Measurements from ENCODE around the gene CDC45.
"Not testable (repeated sequence)": the region's sequence is repeated elsewhere in the genome, so short reads cannot be mapped to it uniquely, and the experiment has no call there.

Gene CDC45

GRCh38 chr22:19530751-19531150 lies 51.0 kb downstream of the CDC45 start:
- no peak for DNase-seq (ENCODE audit: low spot score)

DNA sequence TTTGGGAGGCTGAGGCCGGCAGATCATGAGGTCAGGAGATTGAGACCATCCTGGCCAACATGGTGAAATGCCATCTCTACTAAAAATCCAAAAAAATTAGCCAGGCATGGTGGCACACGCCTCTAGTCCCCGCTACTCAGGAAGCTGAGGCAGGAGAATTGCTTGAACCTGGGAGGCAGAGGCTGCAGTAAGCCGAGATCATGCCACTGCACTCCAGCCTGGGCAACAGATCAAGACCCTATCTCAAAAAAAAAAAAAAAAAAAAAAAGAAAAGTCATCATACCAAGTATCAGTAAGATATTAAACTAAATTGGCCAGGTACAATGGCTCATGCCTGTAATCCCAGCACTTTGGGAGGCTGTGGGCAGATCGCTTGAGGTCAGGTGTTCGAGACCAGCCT lies 51.6 kb downstream of the CDC45 start:
- not testable (repeated sequence) for DNase-seq (ENCODE audit: low spot score)

DNA sequence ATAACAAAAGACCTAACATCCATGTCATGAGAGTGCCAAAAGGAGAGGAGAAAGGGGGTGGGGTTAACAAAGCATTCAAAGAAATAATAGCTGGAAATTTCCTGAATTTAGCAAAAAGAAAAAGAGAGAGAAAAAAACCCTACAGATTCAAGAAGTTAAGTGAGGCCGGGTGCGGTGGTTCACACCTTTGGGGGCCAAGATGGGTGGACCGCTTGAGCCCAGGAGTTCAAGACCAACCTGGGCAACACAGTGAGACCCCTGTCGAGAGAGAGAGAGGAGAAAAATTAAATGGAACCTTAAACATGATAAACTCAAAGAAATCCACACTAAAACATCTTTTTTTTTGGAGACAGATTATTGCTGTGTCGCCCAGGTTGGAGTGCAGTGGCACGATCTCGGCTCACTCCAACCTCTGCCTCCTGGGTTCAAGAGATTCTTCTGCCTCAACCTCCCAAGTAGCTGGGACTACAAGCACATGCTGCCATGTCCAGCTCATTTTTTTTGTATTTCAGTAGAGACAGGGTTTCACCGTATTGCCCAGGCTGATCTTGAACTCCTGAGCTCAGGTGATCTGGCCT lies 53.4 kb downstream of the CDC45 start:
- no peak for DNase-seq (ENCODE audit: low spot score)

- DNase-seq (ENCODE audit: low spot score) = no peak
Observed at GRCh38 chr22:19533857-19534256, 54.1 kb downstream of the CDC45 start.

GRCh38 chr22:19535001-19535400 lies 55.3 kb downstream of the CDC45 start:
- DNase-seq (ENCODE audit: low spot score) = no peak

DNA sequence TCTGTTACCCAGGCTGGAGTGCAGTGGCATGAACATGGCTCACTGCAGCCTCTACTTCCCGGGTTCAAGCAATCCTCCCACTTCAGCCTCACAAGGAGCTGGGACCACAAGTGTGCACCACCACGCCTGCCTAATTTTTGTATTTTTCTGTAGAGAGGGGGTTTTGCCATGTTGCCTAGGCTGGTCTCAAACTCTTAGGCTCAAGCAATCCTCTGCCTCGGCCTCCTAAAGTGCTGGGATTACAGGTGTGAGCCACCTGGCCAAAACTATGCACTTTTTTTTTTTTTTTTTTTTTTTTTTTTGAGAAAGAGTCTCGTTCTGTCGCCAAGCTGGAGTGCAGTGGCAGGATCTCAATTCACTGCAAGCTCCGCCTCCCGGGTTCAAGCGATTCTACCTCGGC lies 56.8 kb downstream of the CDC45 start:
- DNase-seq (ENCODE audit: low spot score) = no peak

GRCh38 chr22:19537941-19538488 lies 58.3 kb downstream of the CDC45 start:
- no peak for DNase-seq (ENCODE audit: low spot score)

- DNase-seq (ENCODE audit: low spot score) = no peak
Observed at GRCh38 chr22:19540394-19540793, 60.7 kb downstream of the CDC45 start.

DNA sequence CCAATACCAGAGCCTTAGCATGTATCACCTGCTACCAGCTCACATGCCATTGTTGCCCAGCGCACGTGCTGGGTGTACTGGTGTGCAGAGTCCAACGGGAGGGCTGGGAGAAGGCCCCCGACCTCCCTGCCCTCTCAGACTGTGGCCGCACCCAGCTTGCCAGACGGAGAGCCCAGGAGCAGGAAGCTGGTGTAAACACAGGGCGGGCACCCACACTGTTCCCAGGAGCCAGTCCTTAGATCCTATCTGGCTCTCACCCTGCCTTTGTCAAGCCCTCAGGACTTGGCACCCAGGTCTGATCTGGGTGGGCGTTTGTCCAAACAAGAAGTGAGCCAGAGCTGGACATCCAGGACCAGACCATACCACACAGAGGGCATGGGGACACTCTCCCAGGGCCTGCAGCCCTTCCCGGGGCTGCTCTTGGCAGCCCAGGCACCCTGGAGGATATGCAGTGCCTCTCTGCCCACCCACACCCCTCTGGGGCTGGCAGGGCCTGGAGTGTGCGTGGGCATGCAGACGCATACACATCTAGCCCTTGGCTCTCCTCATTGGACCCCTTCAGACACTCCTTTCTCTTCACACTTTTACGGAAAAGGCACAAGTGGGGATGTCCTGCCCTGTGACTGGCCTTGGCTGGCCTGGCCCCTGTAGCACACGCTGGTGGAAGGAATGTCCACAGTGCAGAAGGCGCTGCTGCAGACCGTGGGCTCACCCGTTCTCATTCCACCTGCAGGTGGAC lies 64.4 kb downstream of the CDC45 start:
- DNase-seq (ENCODE audit: low spot score) = no peak

- DNase-seq (ENCODE audit: low spot score) = no peak
Observed at GRCh38 chr22:19545935-19546207, 66.2 kb downstream of the CDC45 start.

- no peak for DNase-seq (ENCODE audit: low spot score)
Observed at GRCh38 chr22:19546680-19547079, 67.0 kb downstream of the CDC45 start.

DNA sequence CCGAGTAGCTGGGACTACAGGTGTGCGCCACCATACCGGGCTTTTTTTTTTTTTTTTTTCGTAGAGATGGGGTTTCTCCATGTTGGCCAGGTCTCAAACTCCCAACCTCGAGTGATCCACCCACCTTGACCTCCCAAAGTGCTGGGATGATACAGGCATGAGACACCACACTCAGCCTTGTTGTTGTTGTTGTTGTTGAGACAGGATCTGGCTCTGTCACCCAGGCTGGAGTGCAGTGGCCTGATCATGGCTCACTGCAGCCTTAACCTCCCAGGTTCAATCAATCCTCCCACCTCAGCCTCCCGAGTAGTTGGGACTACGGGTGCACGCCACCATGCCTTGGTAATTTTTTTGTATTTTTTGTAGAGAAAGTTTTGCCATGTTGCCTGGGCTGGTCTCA lies 67.9 kb downstream of the CDC45 start:
- no peak for DNase-seq (ENCODE audit: low spot score)

DNA sequence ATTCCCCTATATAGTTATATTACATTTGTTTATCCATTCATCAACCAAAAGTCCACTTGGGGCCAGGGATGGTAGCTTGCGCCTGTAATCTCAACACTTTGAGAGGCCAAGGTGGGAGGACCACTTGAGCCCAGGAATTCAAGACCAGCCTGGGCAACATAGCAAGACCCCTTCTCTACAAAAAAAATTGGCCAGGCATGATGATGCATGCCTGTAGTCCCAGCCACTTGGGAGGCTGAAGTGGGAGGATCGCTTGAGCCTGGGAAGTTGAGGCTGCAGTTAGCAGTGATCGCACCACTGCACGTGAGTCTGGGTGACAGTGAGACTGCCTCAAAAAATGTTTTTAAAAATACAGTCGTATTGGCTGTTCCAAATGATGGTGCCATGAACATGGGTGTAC lies 68.7 kb downstream of the CDC45 start:
- DNase-seq (ENCODE audit: low spot score) = not testable (repeated sequence)

GRCh38 chr22:19548964-19549363 lies 69.2 kb downstream of the CDC45 start:
- DNase-seq (ENCODE audit: low spot score) = no peak

DNA sequence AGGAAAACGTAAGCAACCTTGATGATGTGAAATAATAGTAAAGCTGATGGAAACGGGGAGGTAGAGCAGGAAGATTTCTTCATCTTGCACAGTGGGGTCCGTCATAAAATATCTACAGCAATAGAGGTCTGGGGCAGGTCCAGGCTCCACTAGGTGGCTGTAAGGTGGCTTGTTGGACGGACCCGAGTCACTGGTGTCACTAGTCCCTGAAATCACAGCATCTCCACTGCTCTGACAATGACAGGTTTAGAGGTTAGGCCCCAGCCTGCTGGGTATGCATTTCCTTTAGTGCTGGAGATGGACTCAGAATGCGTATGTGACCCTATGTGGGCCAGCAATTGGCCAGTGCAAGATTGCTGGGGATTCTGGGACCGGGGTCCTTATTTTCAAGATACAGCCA lies 69.7 kb downstream of the CDC45 start:
- DNase-seq (ENCODE audit: low spot score) = no peak

DNA sequence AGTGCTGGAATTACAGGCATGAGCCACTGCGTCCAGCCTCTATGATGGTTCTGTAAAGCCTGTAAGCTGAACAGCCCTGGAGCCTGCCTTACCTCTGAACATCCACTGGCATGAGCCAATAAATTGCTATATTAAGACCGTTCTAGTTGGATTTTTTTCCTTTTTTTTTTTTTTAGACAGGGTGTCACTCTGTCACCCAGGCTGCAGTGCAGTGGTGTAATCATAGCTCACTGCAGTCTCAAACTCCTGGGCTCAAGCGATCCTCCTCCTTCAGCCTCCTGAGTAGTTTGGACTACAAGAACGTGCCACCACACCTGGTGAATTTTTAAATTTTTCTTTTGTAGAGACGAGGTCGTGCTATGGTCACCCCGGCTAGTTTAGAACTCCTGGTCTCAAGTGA lies 70.7 kb downstream of the CDC45 start:
- no peak for DNase-seq (ENCODE audit: low spot score)

GRCh38 chr22:19553201-19553600 lies 73.5 kb downstream of the CDC45 start:
- no peak for DNase-seq (ENCODE audit: low spot score)

- peak; percentile 35 for DNase-seq (ENCODE audit: low spot score)
Observed at GRCh38 chr22:19554834-19555404, 75.2 kb downstream of the CDC45 start.

GRCh38 chr22:19555651-19556050 lies 75.9 kb downstream of the CDC45 start:
- no peak for DNase-seq (ENCODE audit: low spot score)

DNA sequence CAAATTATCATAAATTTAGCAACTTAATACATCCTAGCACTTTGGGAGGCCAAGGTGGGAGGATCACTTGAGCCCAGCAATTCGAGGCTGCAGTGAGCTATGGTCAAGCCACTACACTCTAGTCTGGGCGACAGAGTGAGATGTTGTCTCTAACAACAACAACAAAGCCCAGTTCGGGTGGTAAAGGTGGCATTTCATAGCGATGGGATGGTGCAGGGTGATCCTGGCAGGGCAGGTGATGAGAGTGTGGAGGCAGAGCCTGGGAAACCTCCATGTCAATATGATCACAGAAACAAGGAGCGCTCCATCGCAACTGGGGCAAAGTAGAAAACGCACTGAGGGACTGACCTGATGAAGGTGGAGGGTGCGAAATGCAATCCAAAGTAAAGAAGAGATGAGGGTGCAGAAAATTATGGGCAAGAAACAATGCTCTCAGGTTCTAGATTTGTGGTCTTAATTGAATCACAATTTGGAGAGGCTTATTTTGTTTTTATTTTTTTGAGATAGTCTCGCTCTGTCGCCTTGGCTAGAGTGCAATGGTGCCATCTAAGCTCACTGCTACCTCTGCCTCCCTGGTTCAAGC lies 77.3 kb downstream of the CDC45 start:
- DNase-seq (ENCODE audit: low spot score) = no peak

DNA sequence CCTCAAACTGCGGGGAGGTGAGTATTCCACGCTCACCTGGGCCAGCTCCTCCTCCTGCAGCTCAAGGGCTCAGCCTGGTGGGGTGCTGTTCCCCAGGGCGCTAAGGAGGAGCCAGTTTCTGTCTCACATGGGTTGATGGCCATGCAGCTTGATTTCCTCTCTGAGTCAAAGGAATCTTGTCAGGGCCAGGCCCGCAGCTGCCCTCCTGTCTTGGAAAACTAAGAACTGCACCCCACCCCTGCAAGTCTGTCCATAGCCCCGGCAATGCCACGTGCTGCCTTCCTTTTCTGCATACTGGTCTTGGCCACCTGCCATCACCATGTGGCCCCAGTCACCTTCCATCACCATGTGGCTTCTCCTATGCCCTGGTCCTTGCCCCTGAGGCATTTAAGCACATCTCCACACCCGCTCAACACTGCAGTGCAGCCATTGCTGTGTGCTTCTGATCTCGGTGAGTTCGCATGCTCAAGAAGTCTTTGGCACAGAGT lies 79.6 kb downstream of the CDC45 start:
- DNase-seq (ENCODE audit: low spot score) = no peak

GRCh38 chr22:19559956-19560355 lies 80.2 kb downstream of the CDC45 start:
- DNase-seq (ENCODE audit: low spot score) = no peak
